HG03064 (cell line): ENCODE results near the gene MVB12B.
"Not testable (repeated sequence)": the region's sequence is repeated elsewhere in the genome, so short reads cannot be mapped to it uniquely, and the experiment has no call there.

Experiments used
- ATAC-seq: cut with Tn5 transposase; IDR thresholded peaks from one replicate; pipeline ENCODE4 v1.9.1; 2021; ENCODE audit warnings: low read depth; ENCODE audit not compliant: unreplicated experiment

Gene MVB12B

DNA sequence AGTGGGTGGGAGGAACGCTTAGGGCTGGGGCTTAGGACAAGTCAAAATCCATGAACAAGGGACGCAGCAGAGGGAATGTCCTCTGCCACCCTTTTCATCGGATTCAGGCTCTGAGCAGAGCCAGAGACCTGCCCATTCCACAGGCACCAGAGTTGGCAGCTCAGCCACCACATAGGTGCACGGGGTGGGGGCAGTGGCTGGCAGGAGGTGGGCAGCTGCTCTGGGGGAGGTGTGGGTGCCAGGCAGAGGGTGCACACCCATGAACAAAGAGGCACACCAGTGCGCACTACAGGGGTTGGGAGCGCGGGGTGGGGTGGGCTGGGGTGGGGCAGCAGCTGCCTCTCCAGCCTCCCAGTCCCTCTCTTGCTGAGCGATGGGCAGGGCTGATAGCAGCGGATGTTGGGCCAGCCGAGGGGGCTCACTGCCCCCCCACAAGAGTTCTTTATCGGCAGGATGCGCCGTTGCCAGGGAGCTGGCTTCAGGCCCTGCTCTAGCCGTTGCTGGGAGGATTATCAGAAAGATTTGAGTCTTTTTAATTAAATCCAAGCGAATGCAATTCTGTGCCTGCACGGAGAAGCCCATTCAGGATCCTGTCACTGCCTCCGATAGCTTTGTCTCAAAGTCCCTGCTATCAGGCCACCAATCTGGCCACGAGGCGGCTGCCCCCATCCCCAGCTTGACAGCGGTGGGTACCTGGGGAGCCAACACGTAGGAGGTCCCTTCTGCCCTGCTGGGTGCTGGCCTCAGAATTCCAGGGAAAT is 222.8 kb downstream of the MVB12B start:
- no peak for ATAC-seq

DNA sequence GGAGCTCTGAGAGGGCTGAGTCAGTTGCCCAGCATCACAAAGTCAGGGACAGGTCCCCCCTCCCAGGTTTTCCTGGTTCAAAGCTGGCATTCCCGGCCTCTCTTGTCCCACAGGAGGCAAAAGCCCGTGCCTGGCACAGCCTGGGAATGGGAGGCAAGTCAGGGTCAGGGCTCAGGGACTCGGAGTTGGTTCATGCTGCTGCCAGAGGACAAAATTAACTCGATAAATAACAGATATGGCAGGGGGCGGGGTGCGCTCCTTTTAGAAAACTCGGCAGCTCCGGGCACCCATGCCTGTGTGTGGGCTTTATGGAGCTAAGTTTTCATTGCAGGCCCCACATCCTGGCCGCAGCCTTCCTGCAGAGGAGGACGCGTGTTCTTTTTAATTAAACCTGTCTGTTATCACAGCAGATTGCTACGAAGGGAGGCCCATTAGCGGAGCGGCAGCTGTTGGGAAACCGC is 224.3 kb downstream of the MVB12B start:
- no peak for ATAC-seq

DNA sequence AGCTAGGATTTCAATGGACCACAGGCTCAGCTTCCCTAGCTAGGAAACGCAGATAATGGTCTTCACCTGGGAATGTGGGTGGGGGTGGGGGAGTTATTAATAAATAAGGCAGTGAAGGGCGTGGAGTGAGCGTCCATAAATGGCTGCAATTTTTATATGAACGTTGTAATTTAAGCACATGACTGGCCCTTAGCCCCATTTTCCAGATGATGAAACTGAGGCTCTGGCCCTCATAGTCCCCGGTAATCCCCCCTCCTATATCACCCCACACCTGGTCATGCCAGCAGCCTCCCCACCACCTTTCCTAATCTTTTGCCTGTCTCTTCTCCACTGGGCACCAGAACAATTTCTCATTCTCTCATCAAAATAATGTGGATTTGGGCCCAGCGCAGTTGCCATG is 225.2 kb downstream of the MVB12B start:
- ATAC-seq, result no peak

DNA sequence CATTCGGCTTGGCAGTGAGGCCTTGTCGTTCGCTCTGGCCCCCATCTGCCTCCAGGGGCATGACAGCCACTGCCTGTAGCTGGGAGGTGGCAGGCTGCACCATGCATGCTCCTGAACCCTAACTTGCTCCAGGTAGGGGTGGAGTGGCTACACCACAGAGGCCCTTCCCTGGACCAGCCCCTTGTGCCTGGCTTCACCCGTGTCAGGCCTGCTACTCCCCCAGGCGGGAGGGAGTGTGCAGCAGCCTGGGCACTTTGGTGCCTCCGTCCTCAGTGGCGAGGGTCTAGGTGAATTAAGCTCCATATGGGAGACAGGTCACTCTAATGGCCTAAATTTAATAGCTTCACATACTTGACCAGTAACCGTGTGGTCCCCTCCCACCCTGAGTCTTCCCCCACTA is 227.7 kb downstream of the MVB12B start:
- no peak for ATAC-seq

DNA sequence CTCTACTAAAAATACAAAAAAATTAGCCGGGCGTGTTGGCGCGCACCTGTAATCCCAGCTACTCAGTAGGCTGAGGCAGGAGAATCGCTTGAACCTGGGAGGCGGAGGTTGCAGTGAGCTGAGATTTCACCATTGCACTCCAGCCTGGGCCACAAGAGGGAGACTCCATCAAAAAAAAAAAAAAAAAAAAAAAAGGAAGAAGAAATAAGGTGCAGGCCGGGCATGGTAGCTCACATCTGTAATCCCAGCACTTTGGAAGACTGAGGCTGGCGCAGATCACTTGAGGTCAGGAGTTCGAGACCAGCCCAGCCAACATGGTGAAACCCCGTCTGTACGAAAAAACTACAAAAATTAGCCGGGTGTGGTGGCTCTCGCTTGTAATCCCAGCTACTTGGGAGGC is 228.8 kb downstream of the MVB12B start:
- ATAC-seq, result not testable (repeated sequence)
